Measurements from ENCODE around the gene KRT31.

DNA sequence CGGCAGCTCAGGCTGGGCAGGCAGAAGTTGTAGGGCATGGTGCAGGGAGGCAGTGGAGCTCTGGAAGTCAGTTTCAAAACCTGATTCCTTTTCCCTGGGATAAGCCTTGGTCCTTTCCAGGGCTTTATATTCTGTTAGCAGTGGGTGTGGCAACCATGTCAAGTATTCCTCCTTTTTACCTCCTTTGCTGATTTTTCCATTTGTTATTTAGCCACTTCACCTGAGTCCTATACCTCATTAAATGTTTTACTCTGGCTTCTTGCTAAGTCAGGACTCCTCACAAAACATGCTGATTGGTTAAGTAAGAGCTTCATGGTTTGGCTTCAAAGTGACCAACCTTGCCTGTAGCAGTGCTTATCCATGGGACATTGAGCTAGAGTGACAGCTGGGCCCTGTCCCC is 27.7 kb downstream of the KRT31 start, which contains the start of gene KRT33B:
- TF ChIP-seq CTCF (CRISPR knock-in tag; IDR thresholded peaks at IDR 0.05) (no peak), POLR2AphosphoS5 (IDR thresholded peaks at IDR 0.05; ENCODE audit: low read depth, low read length) (no peak), ZNF652 (CRISPR knock-in tag; IDR thresholded peaks at IDR 0.05; ENCODE audit: borderline replicate concordance, low read depth) (no peak), RAD51 (IDR thresholded peaks at IDR 0.05; ENCODE audit: borderline replicate concordance) (no peak), MEIS2 (CRISPR knock-in tag; IDR thresholded peaks at IDR 0.05) (no peak), GABPA (IDR thresholded peaks at IDR 0.05; ENCODE audit: low read depth, low read length) (no peak), GABPA (CRISPR knock-in tag; IDR thresholded peaks at IDR 0.05; ENCODE audit: low read depth) (no peak), HCFC1 (IDR thresholded peaks at IDR 0.05; ENCODE audit: low read depth, low read length) (no peak), TCF7L2 (IDR thresholded peaks at IDR 0.05; ENCODE audit: low read depth, low read length) (no peak), ARID2 (CRISPR knock-in tag; IDR thresholded peaks at IDR 0.05; ENCODE audit: borderline replicate concordance) (no peak), CEBPB (IDR thresholded peaks at IDR 0.05; ENCODE audit: borderline replicate concordance, low read depth, low read length) (no peak), ZNF326 (CRISPR knock-in tag; IDR thresholded peaks at IDR 0.05; ENCODE audit: borderline replicate concordance) (no peak), SIN3A (IDR thresholded peaks at IDR 0.05; ENCODE audit: borderline replicate concordance, low read depth, low read length) (no peak)
